HEK293 (cell line): ENCODE results near the gene SELENOI.

Source experiments
- CTCF ChIA-PET: fragments of 350-600 bp; formaldehyde crosslinking; extraction: SDS; loops from one replicate; lab custom pipeline; 2021; ENCODE audit warnings: antibody characterized with exemption; lab: Yijun Ruan, JAX
- POLR2A ChIA-PET: fragments of 300-600 bp; formaldehyde crosslinking; extraction: SDS; loops from one replicate; lab custom pipeline; 2020; ENCODE audit warnings: antibody characterized with exemption, inconsistent platforms; lab: Yijun Ruan, JAX
- H3K27ac ChIP-seq: fragments of 200-500 bp; sonication (Bioruptor generic); 2 replicates; pipeline ENCODE4 v1.5.1; 2014; ENCODE audit warnings: low read depth, low read length, control low read depth, inconsistent platforms; ENCODE audit errors: extremely low read depth
- H3K36me3 ChIP-seq, 2 experiments: fragments of 200-500 bp in 1 of 2; sonication (Bioruptor generic) in 1 of 2; 1 replicate in 1 of 2; 2 replicates in 1 of 2; pipeline ENCODE4 v1.5.1; 2014 to 2017; ENCODE audit warnings: inconsistent platforms in 2 of 2, low read length in 2 of 2; ENCODE audit not compliant: control insufficient read depth in 2 of 2, insufficient read depth in 1 of 2
- H3K4me1 ChIP-seq: fragments of 200-500 bp; sonication (Bioruptor generic); 2 replicates; pipeline ENCODE4 v1.5.1; 2014; ENCODE audit warnings: mild to moderate bottlenecking, low read length, inconsistent platforms; ENCODE audit not compliant: control insufficient read depth, insufficient read depth
- H3K4me3 ChIP-seq: 2 replicates; pipeline ENCODE4 v1.5.1; 2011; ENCODE audit warnings: low read depth, mild to moderate bottlenecking, control low read depth, low read length, moderate library complexity
- H3K9me3 ChIP-seq: fragments of 200-500 bp; sonication (Bioruptor generic); 2 replicates; pipeline ENCODE4 v1.5.1; 2014; ENCODE audit warnings: low read depth, low read length, inconsistent platforms; ENCODE audit not compliant: control insufficient read depth, insufficient read depth
- KLF16 ChIP-seq: fragments of 450-650 bp; formaldehyde crosslinking; IDR thresholded peaks from 2 replicates; pipeline ENCODE4 v1.5.1; 2017; ENCODE audit warnings: missing biosample characterization, missing genetic modification characterization
- KLF7 ChIP-seq: fragments of 450-650 bp; formaldehyde crosslinking; IDR thresholded peaks from 2 replicates; pipeline ENCODE4 v1.5.1; 2016; ENCODE audit warnings: missing biosample characterization, missing genetic modification characterization, borderline replicate concordance
- OVOL3 ChIP-seq: fragments of 450-650 bp; formaldehyde crosslinking; IDR thresholded peaks from 2 replicates; pipeline ENCODE4 v1.5.1; 2016; ENCODE audit warnings: missing biosample characterization, missing genetic modification characterization
- PATZ1 ChIP-seq: fragments of 450-650 bp; formaldehyde crosslinking; IDR thresholded peaks from 2 replicates; pipeline ENCODE4 v1.5.1; 2016; ENCODE audit warnings: missing biosample characterization, missing genetic modification characterization
- PRDM2 ChIP-seq: fragments of 450-650 bp; formaldehyde crosslinking; IDR thresholded peaks from 2 replicates; pipeline ENCODE4 v1.5.1; 2016; ENCODE audit warnings: missing biosample characterization, missing genetic modification characterization, borderline replicate concordance
- SCRT1 ChIP-seq: fragments of 450-650 bp; formaldehyde crosslinking; IDR thresholded peaks from 2 replicates; pipeline ENCODE4 v1.5.1; 2016; ENCODE audit warnings: missing biosample characterization, missing genetic modification characterization, borderline replicate concordance
- TSHZ1 ChIP-seq: fragments of 450-650 bp; formaldehyde crosslinking; IDR thresholded peaks from 2 replicates; pipeline ENCODE4 v1.5.1; 2016; ENCODE audit warnings: missing biosample characterization, missing genetic modification characterization, borderline replicate concordance
- ZBTB1 ChIP-seq: fragments of 450-650 bp; formaldehyde crosslinking; IDR thresholded peaks from 2 replicates; pipeline ENCODE4 v1.5.1; 2016; ENCODE audit warnings: missing biosample characterization, missing genetic modification characterization
- ZNF18 ChIP-seq: fragments of 450-650 bp; formaldehyde crosslinking; IDR thresholded peaks from 2 replicates; pipeline ENCODE4 v1.5.1; 2016; ENCODE audit warnings: missing biosample characterization, missing genetic modification characterization
- ZNF26 ChIP-seq: fragments of 450-650 bp; formaldehyde crosslinking; IDR thresholded peaks from 2 replicates; pipeline ENCODE4 v1.5.1; 2016; ENCODE audit warnings: missing biosample characterization, missing genetic modification characterization
- ZNF513 ChIP-seq: fragments of 450-650 bp; IDR thresholded peaks from 2 replicates; pipeline ENCODE4 v1.5.1; 2018; ENCODE audit warnings: missing biosample characterization, missing genetic modification characterization
- ZNF555 ChIP-seq: fragments of 450-650 bp; formaldehyde crosslinking; conservative IDR thresholded peaks from 2 replicates; pipeline ENCODE4 v1.5.1; 2017; ENCODE audit warnings: missing biosample characterization, mild to moderate bottlenecking, missing genetic modification characterization, inconsistent platforms
- ZNF600 ChIP-seq: fragments of 450-650 bp; formaldehyde crosslinking; IDR thresholded peaks from 2 replicates; pipeline ENCODE4 v1.5.1; 2016; ENCODE audit warnings: missing biosample characterization, missing genetic modification characterization
- ZNF629 ChIP-seq: fragments of 450-650 bp; formaldehyde crosslinking; IDR thresholded peaks from 2 replicates; pipeline ENCODE4 v1.5.1; 2017; ENCODE audit warnings: missing biosample characterization, missing genetic modification characterization
- ZNF747 ChIP-seq: fragments of 450-650 bp; formaldehyde crosslinking; IDR thresholded peaks from 2 replicates; pipeline ENCODE4 v1.5.1; 2016; ENCODE audit warnings: missing biosample characterization, missing genetic modification characterization
- ZSCAN18 ChIP-seq: fragments of 450-650 bp; formaldehyde crosslinking; IDR thresholded peaks from 2 replicates; pipeline ENCODE4 v1.5.1; 2016; ENCODE audit warnings: missing biosample characterization, missing genetic modification characterization
- ZSCAN30 ChIP-seq: fragments of 450-650 bp; IDR thresholded peaks from 2 replicates; pipeline ENCODE4 v1.5.1; 2018; ENCODE audit warnings: missing biosample characterization, mild to moderate bottlenecking, missing genetic modification characterization, moderate library complexity

The SELENOI gene

GRCh38 chr2:26324903-26325302, 21.0 kb upstream of the SELENOI start:
- H3K4me1 ChIP-seq, result no peaks in the 10 kb centered on the region
- H3K9me3 ChIP-seq, result no peaks in the 10 kb centered on the region
- no peak overlapping the region for H3K4me3 ChIP-seq
- TF ChIP-seq KLF7 (tag by site-specific recombination) (no peak), ZSCAN30 (tag by site-specific recombination) (no peak), ZNF600 (no peak), ZNF747 (tag by site-specific recombination) (no peak), OVOL3 (tag by site-specific recombination) (no peak), PATZ1 (tag by site-specific recombination) (no peak), SCRT1 (tag by site-specific recombination) (no peak), TSHZ1 (tag by site-specific recombination) (no peak), ZNF629 (tag by site-specific recombination) (no peak), KLF16 (tag by site-specific recombination) (no peak), ZBTB1 (tag by site-specific recombination) (no peak), ZNF513 (tag by site-specific recombination) (no peak), ZSCAN18 (tag by site-specific recombination) (no peak), ZNF18 (no peak), ZNF555 (tag by site-specific recombination) (no peak)
- TF ChIP-seq, all 188 proteins: peak for 0
- POLR2A ChIA-PET, result no interaction called here
- Histone ChIP-seq H3K36me3 (no peaks in the 10 kb centered on the region), H3K27ac (no peak overlapping the region)
- CTCF ChIA-PET, result interaction anchor here (1.1 kb wide), 1 partner anchor 15 kb away, joined by 5 read pairs; no protein-coding TSS in a partner anchor

- no peaks in the 10 kb centered on the region for H3K36me3 ChIP-seq
- H3K9me3 ChIP-seq, result no peaks in the 10 kb centered on the region
- ChIA-PET CTCF (interaction anchor here (0.7 to 1.1 kb wide), 2 partner anchors 11 to 14 kb away, joined by 3 to 5 read pairs; no protein-coding TSS in a partner anchor), POLR2A (interaction anchor here (0.5 kb wide), 1 partner anchor 25 kb away, joined by 4 read pairs; no protein-coding TSS in a partner anchor)
- H3K4me1 ChIP-seq, result no peaks in the 10 kb centered on the region
- no peak overlapping the region for H3K27ac ChIP-seq
- no peak overlapping the region for H3K4me3 ChIP-seq
- no peak for TF ChIP-seq PRDM2 (tag by site-specific recombination)
- TF ChIP-seq ZNF26, result no peak
These were observed 20.1 kb upstream of the SELENOI start for GRCh38 chr2:26325851-26326250.
